Placental epithelial cell (primary cell): Measurements from ENCODE around the gene MFAP3. TPM values are rescaled to one million over a fixed set of nuclear protein-coding genes. Genes with fewer than 3 reads are reported as not detected.

Experiments used
- total RNA-seq: library from RNA; depleted of rRNA; stranded (reverse); fragments of >200 nt; gene quantifications from 2 replicates; pipeline ENCODE4 v1.2.3, GENCODE V29; 2012

Gene MFAP3
- 78.5 and 156 TPM in 2 replicates for total RNA-seq

DNA sequence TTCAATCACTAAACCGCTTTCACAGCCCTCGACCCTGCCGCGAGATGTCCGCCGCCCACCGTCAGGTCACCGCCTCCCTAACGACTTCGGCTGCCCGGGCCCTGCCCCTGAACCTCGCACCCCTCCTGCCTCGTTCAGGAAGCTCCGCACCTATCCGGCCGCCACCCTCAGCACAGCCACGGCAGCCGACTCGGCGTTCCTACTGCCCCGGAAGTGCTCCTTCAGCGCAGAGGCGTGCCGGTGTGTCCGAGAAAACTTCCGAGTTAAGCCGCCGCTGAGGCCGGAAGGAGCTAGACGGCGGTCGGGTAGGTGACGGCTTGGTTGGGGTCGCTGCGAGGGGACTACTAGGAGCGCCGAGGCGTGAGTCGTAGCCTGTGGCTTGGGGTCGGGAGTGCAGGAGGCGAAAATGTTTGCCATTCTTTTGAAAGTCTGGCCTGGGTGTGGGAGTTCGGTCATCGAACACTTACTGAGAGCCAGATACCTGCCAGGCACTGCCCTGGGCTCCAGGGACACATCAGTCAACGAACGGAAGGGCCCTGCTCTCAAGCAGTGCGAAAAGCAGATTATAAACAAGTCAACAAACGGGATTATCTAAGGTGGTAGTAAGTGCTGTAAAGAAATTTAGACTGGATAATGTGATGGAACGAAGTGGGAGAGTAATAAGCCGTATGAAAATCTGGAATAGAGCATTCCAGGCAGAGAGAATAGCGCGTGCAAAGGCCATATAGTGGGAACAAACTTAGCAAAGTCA lies at the start of gene MFAP3, which contains the start of gene FAM114A2:
Gene MFAP3 (plus strand): TSS at position 261 of the 751 bp plus-strand sequence. CDS start 10,756 bp downstream, outside the sequence.
Gene FAM114A2 (minus strand): TSS at position 204 of the 751 bp plus-strand sequence. CDS start 3,957 bp downstream, outside the sequence.

Other genes starting within 250 kb of the MFAP3 start
- 14.9 and 20.9 TPM in 2 replicates for gene FAM114A2, start 57 bp upstream of the MFAP3 start, total RNA-seq
- 61.6 and 103 TPM in 2 replicates for gene GALNT10, start 151.8 kb downstream of the MFAP3 start, total RNA-seq